Amygdala (tissue), 56 donors: ENCODE measurements around the gene FDPS.
A peak's percentile ranks its signal among the peaks of the same experiment; 100 is the strongest.
"Not testable (repeated sequence)": the region's sequence is repeated elsewhere in the genome, so short reads cannot be mapped to it uniquely, and the experiment has no call there.

Experiments used
- DNase-seq, 56 donors: peaks; one replicate each; lab custom pipeline; 2025; lab: John Stamatoyannopoulos, UW

The FDPS gene

GRCh38 chr1:155284476-155284875 is 24.2 kb upstream of the FDPS start:
- DNase-seq, result no peak

GRCh38 chr1:155285063-155285462 is 23.6 kb upstream of the FDPS start:
- DNase-seq, result no peak

DNA sequence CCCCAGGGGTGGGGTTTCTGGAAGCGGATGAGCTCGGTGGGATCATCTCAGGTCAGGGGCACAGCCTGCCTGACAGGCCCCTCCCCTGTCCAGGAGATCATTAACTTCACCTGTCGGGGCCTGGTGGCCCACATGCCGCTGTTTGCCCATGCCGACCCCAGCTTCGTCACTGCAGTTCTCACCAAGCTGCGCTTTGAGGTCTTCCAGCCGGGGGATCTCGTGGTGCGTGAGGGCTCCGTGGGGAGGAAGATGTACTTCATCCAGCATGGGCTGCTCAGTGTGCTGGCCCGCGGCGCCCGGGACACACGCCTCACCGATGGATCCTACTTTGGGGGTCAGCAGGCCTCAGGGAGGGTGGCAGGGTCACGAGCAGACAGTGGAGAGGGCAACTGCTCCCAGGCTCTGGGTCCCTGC is 23.0 kb upstream of the FDPS start:
- no peak for DNase-seq

GRCh38 chr1:155286544-155286943 is 22.1 kb upstream of the FDPS start:
- no peak for DNase-seq

DNA sequence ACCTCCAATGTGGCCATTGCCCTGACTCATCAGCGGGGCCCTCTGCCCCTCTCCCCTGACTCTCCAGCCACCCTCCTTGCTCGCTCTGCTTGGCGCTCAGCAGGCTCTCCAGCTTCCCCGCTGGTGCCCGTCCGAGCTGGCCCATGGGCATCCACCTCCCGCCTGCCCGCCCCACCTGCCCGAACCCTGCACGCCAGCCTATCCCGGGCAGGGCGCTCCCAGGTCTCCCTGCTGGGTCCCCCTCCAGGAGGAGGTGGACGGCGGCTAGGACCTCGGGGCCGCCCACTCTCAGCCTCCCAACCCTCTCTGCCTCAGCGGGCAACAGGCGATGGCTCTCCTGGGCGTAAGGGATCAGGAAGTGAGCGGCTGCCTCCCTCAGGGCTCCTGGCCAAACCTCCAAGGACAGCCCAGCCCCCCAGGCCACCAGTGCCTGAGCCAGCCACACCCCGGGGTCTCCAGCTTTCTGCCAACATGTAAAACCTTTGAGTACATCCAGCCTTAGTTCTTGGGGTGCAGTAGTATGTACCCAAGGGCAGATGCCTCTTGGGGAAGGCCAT is 20.6 kb upstream of the FDPS start:
- DNase-seq, result no peak

DNA sequence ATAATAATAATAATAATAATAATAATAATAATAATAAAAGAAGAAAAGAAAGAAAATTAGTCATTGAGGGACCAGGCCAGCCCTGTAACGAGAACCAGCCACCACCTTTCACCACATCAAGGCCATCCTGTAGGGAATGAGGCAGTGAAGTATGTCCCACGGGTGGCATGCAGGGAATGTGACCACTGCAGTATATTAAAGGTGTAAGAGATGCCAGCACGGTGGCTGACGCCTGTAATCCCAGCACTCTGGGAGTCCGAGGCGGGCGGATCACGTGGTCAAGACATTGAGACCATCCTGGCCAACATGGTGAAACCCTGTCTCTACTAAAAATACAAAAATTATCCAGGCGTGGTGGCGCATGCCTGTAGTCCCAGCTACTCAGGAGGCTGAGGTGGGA is 17.7 kb upstream of the FDPS start:
- DNase-seq, result not testable (repeated sequence)

DNA sequence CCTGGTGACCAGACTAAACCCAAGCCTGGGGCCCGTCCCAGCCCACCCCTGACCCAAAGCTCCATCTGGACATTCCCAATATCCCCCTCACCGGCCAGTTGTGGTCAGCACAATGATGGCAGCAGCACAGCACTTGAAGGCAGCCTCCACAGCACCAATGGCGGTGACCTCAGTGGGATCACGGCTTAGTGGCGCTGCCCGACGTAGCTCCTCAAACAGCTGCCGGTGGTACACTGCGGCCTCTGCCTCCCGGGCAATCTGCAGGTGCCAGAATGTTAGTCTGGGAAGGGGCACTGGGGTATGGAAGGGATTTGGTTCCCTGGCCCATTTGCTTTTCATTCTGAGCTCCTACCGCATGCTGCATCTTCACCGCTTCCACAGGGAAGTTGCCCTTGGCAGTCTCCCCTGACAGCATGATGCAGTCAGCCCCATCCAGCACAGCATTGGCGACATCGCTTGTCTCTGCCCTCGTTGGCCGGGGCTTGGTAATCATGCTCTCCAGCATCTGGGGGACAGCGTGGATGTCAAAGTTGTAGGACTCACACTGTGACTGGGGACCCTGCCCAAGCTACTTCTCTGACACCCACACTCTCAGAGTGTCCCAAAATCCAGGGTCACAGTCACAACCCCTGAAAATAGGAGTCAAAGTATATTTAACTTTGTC is 15.4 kb upstream of the FDPS start:
- DNase-seq, result no peak

- DNase-seq, result no peak
Measured at GRCh38 chr1:155294520-155295182, 14.0 kb upstream of the FDPS start.

GRCh38 chr1:155295183-155295941 is 13.3 kb upstream of the FDPS start:
- DNase-seq, result no peak

GRCh38 chr1:155295942-155296267 is 12.8 kb upstream of the FDPS start:
- DNase-seq, result no peak

- no peak for DNase-seq
Measured at GRCh38 chr1:155296661-155297060, 12.0 kb upstream of the FDPS start.

- no peak for DNase-seq
Measured at GRCh38 chr1:155297384-155297783, 11.3 kb upstream of the FDPS start.

- DNase-seq, result no peak
Measured at GRCh38 chr1:155300024-155300423, 8.6 kb upstream of the FDPS start.

GRCh38 chr1:155300553-155301329 is 7.9 kb upstream of the FDPS start:
- no peak for DNase-seq

- DNase-seq, result no peak
Measured at GRCh38 chr1:155301342-155301841, 7.3 kb upstream of the FDPS start, which contains the start of gene PKLR. TSS of gene PKLR (minus strand) at chr1:155301438. CDS start at chr1:155301395, 43 bp downstream.

GRCh38 chr1:155304558-155305063 is 4.1 kb upstream of the FDPS start:
- peak in 1 of 56 donors; percentile 7 for DNase-seq

DNA sequence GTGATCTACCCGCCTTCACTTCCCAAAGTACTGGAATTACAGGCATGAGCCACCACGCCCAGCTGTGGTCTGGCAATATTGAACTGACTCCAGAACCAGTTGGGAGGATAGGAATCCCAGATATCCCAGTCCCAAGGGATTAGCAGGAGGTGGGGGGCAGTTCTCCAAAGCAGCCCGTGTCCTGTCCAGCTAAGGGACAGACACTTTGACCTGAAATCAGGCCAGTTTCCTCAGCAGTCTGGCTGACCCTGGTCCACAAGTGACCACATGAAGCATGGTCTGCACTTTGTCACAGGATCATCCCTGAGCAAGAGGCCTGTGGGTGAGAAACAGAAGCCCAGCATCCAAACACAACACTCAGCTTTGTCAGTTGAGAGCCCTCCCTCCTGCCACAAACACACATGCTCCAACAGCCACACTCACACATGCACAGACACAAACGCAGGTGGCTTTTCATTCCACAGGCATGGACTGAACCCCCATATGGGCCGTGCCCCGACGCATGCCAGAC is 2.7 kb upstream of the FDPS start:
- DNase-seq, result no peak

DNA sequence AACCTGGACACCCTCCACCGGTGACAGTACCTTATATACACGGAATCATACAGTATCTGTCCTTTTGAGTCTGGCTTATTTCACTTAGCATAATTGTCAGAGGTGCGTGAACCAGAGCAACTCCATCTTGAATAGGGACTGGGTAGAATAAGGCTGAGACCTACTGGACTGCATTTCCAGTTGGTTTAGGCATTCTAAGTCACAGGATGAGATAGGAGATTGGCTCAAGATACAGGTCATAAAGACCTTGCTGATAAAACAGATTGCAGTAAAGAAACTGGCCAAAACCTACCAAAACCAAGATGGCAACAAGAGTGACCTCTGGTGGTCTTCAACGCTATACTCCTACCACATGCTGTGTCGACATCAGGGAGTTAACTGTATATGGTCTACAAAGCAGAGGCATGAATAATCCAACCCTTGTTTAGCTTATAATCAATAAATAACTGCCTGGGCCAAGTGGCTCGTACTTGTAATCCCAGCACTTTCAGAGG is 1.4 kb upstream of the FDPS start:
- DNase-seq, result no peak

DNA sequence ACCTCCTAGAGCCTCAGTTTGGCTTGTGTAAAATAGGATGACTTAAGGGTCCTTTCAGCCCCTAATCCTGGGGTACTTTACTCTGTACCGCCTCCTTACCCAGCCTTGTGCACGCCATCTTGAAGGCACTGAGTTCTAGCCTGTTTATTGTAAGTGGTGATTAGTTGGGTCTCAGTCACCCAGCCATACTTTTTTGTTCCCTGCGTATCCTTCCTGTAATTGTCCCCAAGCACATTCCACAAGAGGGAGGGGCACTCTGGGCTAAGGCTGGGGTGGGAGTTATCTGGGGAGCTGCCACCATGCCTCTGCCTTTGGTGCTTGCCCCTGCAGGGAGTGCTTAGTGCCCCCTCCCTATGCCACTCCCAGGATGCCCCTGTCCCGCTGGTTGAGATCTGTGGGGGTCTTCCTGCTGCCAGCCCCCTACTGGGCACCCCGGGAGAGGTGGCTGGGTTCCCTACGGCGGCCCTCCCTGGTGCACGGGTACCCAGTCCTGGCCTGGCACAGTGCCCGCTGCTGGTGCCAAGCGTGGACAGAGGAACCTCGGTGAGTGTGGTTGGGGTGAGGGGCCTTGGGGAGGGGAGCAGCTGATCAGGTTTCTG is 856 bp downstream of the FDPS start:
- peak in 15 of 56 donors; percentile 5 to 60 (median 15) for DNase-seq
